ENCODE results near the gene MRPL4. TPM values are rescaled to one million over a fixed set of nuclear protein-coding genes. Genes with fewer than 3 reads are reported as not detected.

Gene MRPL4
- total and polyA plus RNA-seq, 2 of the 13 experiments (the other 11 are each of a cell fraction or from before 2014, with no cell fraction given), result 40.6 to 42.5 TPM

GRCh38 chr19:10203686-10204085, 48.3 kb upstream of the MRPL4 start:
- Histone ChIP-seq H3K9me3 (ENCODE audit: low read length) (no peaks in the 10 kb centered on the region), H3K79me2 (ENCODE audit: insufficient read depth, low read length) (no peaks in the 10 kb centered on the region), H3K27ac (ENCODE audit: extremely low read length, insufficient read depth, low read length) (no peak overlapping the region), H2AFZ (ENCODE audit: low read length) (no peak overlapping the region), H3K36me3 (replicated peaks in 1 of 2; ENCODE audit: control insufficient read depth in 1 of 2, insufficient read depth in 2 of 2, low read length in 2 of 2) (no peaks in the 10 kb centered on the region), H3K9ac (ENCODE audit: insufficient read depth, low read depth, low read length) (no peak overlapping the region), H3K4me3 (replicated peaks in 1 of 3; ENCODE audit: insufficient read depth in 1 of 3, low read depth in 2 of 3, low read length in 3 of 3) (no peak overlapping the region), H4K20me1 (ENCODE audit: insufficient read depth, low read length) (no peaks in the 10 kb centered on the region), H3K4me1 (ENCODE audit: insufficient read depth, low read length) (peaks cover 49% of the 10 kb centered on the region), H3K4me2 (ENCODE audit: low read depth, low read length) (no peak overlapping the region), H3K27me3 (ENCODE audit: control insufficient read depth in 1 of 2, insufficient read depth in 2 of 2, low read length in 2 of 2) (no peaks in the 10 kb centered on the region; a peak in 2 of 5 replicates)
- ChIA-PET CTCF (ENCODE audit: low intra/inter-chr PET ratio, low total read pairs) (no interaction called here), POLR2A (no interaction called here)
- in situ Hi-C loops (cut with HindIII; ENCODE audit: extremely low pct_ligation_motif_present, low pct_unique_long_range_greater_than_20kb), result no loop called here
- ATAC-seq, result no peak
- 43% methylated on average over 3 of the region's 3 CpGs for WGBS (ENCODE audit: low lambda C conversion rate)
- no peak for TF ChIP-seq ATF7-NPFF (CRISPR knock-in tag; IDR thresholded peaks at IDR 0.05; ENCODE audit: low read depth)
- peak; percentile 71 for TF ChIP-seq ZBTB40 (IDR thresholded peaks at IDR 0.05)
- TF ChIP-seq ZBTB40 (CRISPR knock-in tag; IDR thresholded peaks at IDR 0.05), result peak; percentile 96
- no peak for FAIRE-seq
- BruUV-seq (replicated peaks), result no TSS peak
- intact Hi-C loops (cut with micrococcal nuclease; ENCODE audit: unreplicated experiment), result no loop called here
- DNase-seq (ENCODE audit: low spot score), result no peak

Data from HepG2 (cell line).